ENCODE data around the gene BNIP5.

BNIP5 gene

DNA sequence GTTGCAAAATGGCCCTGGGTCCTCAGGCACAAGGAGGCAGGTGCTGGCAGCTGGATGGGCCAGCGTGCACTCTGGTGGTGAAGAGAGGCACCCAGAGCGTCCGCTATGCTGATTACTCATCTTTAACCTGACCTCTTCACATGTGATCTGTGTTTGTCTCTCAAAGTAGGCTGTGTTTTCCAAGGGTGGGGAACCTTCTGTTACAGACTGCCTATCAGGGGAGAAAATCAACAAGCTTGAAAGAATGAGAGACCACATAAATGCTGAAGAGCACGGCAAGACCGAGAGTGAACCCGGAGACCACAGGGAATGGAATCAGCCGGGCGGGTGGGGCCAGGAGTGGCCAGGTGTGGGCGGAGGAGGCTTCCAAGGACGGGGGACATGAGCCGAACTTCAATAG, 16.2 kb downstream of the BNIP5 start:
- no peak for DNase-seq

DNA sequence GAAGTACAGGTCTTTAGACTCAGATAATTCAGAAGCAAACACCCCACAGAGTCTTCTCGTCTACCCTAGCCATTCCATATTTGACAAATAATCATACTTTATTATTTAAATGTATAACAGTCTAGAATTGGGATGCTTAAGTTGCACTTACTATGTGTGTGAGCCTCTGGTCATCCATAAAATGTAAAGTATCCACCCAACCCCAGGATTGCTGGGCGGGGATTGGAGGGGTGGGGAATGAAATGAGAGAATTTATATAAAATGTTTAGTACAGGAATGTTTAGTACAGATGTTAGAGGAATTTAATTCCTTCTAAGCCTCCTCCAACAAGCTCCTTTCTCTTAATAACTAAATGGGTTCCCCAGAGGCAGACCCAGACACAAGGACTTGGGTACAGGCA, 16.9 kb downstream of the BNIP5 start:
- no peak for DNase-seq

DNA sequence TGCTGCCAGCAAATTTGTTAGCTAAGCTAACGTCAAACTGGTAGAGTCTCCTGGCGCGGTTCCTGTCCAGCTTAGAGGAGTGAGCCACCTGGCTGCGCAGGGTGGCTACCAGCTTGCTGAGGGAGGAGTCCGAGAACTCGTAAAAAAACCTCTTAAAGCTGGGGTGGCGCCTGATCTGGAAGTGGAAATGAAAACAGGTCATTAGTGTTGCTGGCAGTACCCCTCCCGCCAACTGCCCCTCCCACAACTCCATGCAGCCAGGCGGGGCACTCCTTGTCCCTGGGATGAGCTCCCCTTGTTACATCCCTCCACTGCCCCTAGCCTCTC, 17.3 kb downstream of the BNIP5 start:
- DNase-seq = no peak

DNA sequence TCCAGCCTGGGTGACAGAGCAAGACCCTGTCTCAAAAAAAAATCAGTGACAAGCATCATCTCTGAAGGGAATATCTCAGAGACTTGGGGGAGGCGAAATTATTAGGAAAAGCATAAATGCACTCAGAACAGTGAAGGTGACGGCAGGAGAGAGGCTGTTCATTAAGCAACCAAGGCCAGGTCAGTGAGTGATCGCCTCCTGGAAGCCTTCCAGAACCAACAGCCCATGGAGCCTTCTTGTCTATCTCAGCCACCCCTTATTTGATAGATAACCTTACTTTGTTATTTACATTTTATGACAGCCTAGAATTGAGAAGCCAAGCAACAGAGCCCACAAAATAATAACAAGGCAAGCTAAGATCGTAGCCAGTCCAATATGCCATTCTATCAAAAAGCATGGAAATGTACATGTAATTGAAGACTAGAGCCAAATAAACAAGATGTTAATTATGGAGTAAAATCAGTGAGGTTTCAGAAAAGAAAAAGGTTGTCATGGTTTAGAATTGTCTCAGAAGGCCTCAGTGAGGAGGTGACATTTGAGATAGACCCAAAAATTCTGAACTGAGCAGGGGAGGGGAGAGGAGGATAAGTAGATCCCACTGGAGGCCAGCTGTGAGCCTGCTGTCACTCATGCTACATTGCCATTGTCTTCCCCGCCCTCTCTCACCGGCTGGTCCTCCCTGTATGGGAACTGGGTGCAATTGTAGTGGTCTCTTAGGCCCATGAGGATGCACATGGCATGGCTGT, 17.8 kb downstream of the BNIP5 start:
- DNase-seq = no peak

DNA sequence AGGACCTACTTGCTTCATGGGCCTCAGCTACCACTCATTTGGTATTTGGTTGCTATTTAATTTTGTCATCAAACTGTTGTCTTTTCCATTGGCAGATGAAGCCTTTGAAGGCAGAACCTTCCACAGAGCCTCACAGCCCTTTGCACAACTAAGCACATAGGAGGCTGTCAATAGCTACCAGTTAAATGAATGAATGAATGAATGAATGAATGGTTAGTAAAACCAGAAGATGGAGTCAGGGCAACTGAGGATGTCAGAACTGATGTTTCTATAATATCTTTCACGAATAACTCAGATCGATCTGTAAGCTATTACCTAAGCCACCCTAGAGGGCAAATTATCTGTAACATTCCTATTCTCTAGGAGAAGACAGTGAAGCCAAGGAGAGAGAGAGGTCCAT, 19.1 kb downstream of the BNIP5 start:
- no peak for DNase-seq

DNA sequence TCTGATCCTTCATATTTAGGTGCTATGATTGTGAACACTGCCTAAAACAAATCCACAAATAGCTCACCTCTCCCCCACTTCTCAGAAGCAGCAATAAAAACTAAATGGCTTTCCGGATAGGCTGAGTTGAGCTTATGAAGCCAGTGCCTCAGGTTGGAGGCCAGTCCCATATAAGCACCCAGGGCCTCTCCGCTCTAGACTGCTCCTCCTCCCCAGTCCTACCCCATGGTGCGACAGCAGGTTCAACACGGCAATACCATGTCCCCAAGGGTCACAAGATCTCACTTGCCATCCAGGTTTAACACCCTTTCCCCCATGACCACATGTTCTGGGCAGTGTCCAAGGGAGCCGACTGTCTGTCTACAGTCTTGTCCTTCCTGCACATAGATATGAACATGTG, 20.8 kb downstream of the BNIP5 start:
- DNase-seq = no peak

DNA sequence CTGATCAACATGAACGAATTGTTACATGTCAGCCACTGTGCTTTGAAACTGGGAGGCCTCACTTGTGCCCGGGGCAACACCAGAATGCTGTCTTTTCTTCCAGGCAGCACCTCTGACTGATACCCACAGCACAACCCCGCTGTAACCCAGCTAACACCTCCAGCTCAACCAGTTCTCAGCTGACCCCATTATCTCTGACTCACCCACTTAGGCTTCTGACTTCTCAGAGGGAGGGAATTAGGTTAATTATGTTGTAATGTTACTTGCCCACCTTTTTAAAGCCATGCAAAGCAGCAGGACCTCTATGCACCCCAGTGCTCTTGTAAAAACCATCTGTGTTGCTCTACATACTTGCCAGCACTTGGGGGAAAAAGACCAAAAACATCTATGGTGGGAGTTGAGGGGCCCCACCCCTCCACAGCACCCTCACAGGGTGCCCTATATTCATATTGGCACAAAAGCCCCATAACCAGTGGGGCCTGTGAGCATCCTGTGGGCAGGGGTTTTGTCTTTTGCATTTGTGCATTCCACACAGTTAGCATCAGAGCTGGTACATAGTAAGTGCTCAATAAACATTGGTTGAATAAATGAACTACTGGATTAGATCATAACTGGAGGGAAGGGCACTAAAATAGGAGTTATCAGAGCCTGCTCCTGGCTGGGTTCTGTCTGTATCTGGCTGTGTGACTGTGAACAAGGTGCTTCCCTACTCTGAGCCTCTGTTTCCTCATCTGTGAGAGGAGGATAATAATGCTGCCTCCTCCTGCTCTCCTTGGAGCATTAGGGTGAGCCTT, 22.3 kb downstream of the BNIP5 start:
- DNase-seq = peak; percentile 74

DNA sequence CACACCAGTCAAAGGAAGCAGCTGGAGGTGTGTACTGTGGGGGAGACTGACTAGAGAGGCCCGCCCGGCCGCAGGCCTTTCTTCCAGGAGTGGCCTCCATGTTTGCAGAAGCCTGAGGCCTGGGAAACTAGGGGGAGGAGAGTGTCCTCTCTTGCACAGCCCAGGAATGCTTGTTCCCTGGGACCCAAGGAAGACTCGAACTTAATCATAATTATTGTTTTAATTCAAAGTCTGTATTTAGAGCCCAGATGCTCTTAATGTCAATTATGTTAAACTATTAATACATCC, 23.1 kb downstream of the BNIP5 start:
- no peak for DNase-seq

DNA sequence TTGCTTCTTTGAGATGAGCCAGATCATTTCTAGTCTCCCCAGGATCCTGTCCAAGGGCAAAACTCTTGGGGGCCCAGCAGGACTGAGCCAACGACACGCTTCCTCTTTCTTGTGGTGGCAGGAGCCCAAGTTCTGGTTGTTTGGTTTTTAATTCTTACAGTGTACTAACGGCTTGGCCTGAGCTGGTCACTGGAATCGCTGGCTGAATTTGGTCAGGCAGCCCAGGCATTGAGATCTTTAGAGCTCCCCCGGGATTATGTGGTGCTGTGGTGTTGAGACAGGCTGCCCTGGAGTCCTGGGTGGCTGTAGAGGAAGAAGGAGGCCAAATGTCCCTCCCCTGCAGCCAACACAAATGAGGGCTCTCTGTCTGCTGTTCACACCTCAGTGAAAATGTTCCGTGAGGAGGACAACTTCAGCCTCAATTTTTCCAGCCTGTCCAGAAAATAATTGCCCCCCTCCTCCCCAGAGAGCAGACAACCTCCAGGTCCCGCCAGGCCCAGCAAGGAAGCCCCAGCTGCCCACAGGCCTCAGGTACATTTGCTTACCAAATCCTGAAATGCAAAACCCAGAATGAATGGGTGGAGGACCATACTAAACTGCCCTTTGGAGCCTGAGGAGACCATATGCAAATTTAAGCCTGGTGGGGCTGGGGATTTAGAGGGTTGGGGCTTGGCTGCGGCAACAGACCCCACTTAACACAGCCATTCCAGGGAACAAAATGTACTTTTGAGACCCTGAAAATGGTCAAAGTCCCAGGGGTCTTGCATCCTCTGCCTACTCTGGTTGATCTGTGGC, 23.6 kb downstream of the BNIP5 start:
- no peak for DNase-seq

DNA sequence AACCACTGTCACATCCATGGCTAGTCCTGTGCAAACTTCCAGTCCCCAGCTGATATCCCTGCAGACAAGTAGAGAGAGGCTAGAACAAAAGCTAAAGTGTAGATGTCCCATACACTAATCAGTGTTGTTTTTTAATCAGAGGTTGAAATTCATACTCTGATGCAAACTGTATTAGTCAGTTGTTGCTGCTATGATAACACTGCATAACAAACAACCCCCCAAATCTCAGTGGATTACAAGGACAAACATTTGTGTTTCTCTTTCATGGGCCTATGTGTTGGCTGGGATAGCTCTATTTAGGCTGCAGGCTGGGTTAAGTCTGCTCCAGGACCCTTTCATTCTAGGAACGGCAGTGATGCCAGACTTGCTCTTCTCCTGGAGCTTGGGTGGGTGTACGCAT, 26.8 kb downstream of the BNIP5 start:
- no peak for DNase-seq

DNA sequence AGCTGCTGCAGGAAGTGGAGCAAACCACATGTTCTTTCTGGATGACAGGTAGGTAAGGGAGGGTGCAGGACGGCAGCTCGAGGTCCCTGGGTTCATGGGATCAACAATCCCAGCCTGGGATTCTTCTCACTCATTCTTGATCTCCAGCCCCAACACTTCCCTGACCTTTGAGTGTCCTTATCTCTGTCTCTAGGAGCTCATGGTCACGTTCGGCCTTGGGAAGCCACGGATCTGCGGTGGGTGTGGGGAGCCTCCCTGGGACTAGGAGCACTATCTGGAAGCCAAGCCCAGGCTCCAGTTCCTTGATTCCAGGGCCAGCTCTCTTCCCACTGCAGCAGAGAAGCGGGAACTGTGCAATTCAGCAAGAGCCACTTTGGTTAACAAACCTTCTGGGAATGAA, 27.5 kb downstream of the BNIP5 start:
- DNase-seq = no peak

DNA sequence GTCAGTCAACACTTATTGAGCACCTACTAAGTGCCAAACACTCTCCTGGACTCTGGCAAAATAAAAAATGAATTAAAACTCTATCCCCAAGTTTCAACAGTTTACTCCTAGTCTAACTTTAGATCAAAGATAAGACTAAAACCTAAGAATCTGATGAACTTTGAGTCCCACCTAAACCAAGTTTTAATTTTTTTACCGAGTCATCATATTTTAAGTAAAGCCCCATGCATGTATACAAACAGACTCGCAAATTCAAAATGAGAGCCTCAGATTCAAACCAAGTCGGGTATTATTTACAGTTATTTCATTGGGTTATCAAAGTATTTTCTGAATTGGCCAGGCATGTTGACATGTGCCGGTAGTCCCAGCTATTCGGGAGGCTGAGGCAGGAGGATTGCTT, 28.2 kb downstream of the BNIP5 start:
- DNase-seq = no peak

DNA sequence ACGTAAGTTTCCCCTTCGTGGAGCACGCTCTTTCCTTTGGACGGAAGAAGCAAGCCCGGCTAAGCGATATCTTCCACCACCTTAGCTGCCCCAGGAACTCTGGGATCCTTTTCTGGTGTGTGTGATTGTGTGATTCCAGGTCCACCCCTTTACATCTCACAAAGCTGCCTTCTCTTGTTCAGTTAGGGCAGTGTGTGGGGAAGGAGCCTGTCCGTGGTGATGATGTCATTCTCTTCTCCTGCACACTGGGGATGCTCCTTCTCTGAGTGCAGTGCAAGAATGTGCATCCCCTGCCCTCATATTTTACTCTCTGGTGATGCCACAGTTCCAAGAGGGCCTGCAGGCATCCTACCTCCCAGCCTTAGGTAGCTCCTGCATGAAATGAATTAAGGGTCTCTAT, 30.3 kb downstream of the BNIP5 start:
- no peak for DNase-seq

DNA sequence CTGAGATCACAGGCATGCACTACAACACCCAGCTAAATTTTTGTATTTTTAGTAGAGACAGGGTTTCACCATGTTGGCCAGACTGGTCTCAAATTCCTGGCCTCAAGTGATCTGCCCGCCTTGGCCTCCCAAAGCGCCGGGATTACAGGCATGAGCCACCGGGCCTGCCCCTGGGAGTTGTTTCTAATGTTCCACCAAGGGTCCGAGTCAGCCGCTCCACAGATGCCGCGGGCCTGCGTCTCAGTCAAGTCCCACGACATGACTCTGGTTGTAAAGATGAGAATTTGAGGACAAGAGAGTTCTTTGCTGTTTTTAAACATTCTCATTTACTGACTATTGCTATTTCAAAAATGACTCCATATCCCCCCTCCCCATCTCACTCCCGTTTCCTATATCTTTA, 30.8 kb downstream of the BNIP5 start:
- DNase-seq = no peak

DNA sequence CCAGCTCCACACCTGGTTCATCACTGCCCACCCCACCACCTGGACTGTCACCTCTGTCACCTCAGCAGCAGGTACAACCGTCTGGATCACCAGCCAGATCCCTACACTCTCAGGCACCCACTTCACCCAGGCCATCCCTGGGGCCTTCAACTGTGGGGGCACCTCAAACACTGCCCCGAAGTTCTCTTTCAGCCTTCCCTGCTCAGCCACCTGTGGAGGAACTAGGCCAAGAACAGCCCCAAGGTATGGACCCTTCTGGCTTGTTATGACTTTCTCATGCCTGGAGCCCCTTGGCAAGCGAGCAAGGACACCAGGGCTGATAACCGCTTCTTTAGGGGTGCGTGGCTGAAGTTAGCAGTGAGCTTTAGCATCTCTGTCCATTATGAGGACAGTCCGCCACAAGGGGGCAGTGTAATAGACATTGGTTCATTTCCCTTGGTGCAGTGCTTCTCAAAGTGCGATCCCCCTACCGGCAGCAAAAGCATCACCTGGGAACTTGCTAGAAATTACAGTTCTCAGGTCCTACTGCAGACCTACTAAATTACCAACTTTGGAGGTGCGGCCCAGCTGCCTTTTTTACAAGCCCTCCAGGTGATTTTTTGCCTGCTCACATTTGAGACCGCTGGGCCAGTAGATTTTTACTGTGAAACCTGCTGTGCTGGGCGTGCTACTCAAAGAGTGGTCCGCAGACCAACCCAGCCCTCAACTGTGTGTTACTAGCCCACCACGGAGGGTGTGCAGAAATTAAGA, 34.3 kb downstream of the BNIP5 start:
- DNase-seq = peak; percentile 81

DNA sequence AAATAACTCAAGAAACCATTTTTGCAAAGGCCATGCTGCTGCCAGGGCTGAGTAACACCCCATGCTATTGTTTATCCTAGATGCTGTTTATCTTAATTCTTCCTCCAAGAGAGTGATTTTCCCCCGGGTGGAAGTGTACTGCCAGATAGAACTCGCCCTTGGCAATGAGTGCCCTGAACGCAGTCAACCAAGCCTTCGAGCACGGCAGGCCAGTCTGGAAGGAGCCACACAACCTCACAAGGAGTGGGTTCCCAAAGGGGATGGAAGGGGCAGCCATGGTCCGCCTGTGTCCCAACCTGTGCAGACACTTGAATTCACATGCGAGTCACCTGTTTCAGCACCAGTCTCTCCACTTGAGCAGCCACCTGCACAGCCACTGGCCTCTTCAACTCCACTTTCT, 34.9 kb downstream of the BNIP5 start:
- DNase-seq = no peak

DNA sequence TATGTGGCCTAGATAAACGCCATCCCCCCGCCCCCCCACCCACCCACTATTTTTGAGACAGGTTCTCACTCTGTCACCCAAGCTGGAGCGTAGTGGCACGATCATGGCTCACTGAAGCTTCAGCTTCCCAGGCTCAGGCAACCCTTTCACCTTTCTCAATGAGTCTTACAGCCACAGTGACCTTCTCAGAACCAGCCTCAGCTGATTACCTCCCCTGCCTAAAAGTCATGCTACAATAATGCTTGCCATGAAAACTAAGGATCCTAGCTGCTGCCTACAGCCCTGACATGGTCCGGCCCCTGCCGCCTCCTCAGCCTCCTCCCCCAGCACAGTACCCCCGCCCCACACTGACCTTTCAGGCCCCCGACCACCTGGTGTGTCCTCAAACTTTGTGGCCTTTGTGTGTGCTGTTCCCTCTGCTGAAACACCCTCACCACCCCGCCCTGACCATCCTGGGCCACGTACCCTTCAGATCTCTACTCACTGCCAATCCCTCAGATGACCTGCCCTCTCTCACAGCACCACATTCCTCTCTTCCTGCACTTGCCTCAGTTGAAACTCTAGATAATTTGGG, 35.5 kb downstream of the BNIP5 start:
- no peak for DNase-seq

DNA sequence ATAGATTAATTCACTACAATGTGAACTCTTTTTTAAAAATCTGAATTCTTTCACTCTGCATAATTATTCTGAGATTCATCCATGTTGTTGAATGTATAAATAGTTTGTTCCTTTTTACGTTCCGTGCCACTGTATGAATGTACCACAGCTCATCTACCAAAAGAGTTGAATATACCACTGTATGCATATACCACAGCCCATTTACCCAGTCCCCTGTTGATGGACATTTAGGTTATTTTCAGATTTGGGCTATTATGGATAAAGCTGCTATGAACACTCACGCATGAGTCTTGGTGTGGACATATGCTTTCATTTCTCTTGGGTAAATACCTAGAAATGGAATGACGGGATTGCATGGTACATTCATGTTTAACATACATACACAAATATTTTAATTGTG, 38.7 kb downstream of the BNIP5 start:
- no peak for DNase-seq

DNA sequence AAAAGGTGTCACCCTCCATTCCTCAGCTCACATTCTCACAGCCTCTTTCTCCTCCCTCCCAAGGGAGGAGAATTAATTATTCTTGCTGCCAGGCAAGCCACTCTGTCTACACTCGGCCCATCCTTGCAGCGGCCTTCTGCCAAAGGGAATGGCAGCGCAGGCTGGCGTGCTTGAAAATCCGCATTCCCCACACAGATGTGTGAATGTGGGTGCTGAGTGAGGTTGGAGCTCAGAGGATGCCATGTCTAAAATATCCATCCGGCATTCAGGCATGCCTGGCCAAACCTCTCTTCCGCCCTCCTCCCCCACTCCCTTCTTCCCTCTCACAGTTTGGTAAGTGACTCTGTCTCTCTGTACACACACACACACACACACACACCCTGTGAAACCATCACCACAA, 39.2 kb downstream of the BNIP5 start:
- DNase-seq = no peak

DNA sequence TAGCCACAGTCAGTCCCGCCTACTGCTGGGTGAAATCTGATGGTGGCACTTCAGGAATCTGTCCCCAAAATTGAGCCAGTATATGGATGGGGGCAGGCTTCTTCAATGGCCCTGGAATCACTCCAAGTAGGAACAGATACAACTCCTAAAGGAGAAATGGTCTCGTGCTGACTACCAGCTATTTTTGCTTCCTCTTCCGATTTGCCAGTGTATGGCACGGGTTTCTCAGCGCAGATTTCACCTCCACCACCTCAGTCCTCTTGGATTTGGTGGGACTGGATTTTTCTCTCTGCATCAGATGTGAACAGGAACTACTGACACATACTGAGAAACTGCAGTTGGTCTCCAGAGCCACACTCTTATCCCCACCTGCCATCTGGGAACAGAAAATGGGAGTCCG, 39.6 kb downstream of the BNIP5 start:
- DNase-seq = no peak

DNA sequence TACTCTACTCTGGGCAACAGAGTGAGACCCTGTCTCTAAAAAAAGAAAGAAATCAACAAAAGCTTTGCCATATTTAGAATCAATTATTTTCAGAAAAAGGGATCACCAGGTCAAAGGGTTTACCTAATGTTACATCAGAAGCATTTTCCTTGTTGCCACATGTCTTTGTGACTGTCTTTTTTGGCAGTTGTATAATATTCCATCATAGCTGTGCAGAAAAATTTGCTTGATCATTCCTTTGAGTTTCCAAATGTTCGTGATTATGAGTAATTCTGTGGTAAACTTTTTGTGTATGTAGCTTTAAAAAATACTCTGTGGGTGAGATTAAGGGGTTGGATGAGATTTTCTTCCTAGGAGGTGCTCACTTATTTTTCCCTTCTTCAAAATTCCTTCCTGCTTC, 40.4 kb downstream of the BNIP5 start:
- no peak for DNase-seq

DNA sequence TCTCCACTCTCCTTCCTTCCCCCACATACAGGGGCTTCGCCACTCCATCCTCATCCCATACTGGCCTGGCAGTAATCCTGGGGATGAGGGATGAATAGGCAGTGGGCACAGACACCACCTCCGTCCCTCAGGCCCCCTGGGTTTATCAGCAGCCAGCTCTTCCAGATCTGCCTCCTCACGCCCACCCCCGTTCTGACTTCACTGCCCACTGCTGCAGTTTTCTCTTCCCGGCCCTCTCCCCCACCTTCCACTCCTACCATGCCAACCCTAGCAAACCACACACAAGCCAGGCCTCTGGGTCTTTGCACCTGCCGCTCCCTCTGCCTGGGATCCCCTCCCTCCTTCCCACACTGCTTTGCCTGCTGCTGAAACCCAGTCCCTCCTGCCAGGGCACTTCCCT, 44.5 kb downstream of the BNIP5 start:
- DNase-seq = no peak

All from NK-92 treated with Interleukin-12 subunit alpha and Interleukin-12 subunit beta, amount 100 ng/mL, for 24 hours (cell line).